NOMO-1 treated with DMSO at 0.1 percent for 48 hours (cell line): ENCODE data around the gene SP3.

ENCODE experiments used
- DNase-seq: peaks from one replicate; lab custom pipeline; 2025; ENCODE audit not compliant: unreplicated experiment; lab: John Stamatoyannopoulos, UW

Gene SP3

DNA sequence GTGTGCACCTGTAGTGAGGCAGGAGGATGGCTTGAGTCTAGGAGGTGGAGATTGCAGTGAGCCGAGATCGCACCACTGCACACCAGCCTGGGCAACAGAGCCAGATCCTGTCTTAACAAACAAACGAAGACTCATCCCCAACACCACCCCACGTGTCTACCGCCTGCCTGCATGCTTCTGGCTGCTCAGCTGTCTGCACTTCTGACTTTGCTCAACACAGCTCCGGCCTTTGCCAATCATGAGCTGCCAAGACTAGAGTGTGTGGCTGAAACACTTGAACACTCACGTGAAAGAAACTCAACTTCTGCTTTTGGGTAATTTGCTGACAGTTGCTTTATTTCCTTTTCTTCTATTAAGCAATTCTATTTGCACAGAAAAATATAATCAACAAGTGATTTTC is 32.1 kb upstream of the SP3 start:
- DNase-seq, result peak; percentile 98

- no peak for DNase-seq
These were observed 31.6 kb upstream of the SP3 start for GRCh38 chr2:173996766-173997165.

GRCh38 chr2:173993459-173993858 is 28.3 kb upstream of the SP3 start:
- no peak for DNase-seq

DNA sequence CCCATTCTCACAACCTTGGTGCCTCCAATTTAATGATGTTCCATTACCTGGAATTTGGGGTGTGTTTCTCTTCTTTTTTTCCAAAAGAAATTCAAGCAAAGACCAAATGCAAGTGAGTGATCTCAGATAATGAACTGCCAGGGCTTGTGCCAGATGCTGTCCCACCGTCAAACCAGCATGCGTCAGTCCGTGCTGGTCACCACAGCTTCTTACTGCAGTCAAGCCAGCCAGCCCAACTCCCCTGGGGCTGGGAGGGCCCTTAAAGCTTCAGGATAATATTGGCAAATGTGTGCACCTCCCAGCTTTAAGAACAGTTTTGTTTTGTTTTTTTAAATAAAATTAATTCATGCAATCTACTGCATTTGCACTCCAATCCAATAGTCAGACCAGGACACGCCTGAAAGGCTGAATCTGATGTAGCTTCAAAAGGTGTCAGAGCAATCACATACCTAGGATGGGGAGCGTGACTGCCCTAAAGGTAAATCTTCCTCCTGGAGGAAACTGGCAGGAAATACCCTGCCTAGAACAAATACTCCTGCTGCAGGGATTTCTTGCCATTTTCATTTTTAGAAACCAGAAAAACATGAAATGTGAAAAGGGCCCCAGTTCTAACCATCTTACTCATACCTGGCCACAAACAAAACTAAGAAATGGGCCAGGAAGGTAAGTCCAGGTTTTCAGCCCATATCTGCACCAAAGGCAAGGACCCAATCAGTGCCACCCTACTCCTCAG is 26.8 kb upstream of the SP3 start:
- no peak for DNase-seq

DNA sequence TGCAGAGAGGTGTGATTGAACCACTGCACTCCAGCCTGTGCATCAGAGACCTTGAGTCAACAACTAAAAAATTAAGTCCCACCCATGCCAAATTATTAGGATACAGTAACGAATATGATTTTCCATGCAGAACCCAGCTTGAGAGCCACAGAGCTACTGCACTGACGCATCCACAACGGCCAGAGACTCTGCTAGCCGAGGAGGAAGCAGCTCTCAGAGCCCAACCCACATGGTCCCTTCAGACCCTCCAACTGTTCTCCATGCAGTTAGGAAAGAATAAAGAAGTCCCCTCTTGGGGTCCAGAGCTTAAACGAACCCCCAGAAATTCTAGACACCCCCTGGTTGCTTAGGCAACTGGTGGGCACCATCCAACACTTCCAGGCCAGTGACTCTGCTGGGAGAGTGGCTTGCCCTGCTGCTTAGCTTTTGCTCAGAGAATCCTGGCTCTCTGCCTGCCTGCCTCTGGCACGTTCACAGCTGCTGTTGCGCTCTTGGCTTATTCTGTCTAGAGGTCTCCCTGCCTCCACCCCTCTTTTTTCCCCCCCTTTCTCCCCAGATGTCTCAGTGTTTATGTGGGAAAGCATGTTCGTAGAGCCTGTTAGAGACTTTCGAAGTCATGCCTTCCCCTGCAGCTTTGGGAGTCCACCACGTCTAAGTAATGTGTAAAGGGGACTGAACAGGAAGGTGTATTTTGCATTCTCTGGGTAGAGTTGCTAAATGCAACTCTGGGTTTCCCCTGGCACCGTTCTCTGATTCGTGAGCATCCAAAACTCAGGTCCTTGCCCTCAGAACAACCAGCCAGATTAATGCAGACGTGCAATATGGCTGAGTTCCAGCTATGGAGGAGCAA is 26.0 kb upstream of the SP3 start:
- no peak for DNase-seq

GRCh38 chr2:173990245-173990644 is 25.1 kb upstream of the SP3 start:
- DNase-seq, result no peak

DNA sequence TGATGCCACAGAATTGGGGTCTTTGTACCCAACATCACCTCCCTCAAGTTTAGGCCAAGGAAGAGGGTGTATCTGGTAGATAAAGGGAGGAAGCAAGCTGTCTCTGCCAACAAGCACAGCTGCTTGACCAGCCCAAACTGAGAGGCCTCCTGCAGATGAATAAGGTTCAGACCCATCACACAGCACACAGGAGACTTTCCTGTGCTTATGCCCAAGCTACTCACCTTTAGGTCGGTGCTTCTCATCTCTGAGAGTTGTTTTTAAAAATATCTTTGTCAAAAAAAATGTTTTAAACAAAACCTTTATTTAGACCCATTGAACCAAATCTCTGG is 24.7 kb upstream of the SP3 start:
- no peak for DNase-seq

- DNase-seq, result no peak
These were observed 24.1 kb upstream of the SP3 start for GRCh38 chr2:173989160-173989883.

DNA sequence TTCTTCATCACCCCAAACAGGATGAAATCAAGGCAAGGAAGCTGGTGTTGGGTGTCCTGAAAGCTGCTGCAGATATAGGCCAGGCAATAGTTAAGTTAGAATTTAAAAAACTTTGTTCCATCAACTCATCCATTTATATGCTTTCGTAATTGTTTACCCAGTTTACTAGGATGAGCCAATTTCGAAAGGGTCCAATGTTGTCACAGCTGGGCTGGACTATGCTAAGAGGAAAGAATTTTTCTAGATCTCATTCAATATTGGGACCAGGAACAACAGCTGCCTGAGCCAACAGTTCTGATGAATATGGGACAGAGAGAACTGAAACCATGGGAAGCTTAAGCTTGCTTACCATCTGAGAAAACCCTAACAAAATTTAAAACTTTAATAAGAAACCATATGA is 21.6 kb upstream of the SP3 start:
- DNase-seq, result no peak

DNA sequence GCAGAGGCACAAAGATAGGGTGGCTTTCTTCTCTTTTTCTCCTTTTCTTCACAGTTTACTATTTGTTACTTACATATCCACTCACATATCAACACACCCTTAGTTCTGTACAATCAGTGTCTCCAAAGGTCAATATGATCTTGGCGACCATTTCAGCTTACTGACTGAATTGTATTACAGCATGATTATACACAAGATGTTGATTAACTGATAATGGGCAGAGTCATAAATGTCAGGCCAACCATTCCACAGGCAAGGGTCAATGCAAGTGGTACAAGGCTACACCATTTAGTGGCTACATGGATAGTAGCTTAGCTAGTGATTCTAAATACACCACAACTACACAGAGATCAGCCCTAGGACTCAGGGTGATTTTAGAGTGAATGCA is 20.4 kb upstream of the SP3 start:
- DNase-seq, result no peak

- no peak for DNase-seq
These were observed 19.9 kb upstream of the SP3 start for GRCh38 chr2:173984866-173985604.

GRCh38 chr2:173983391-173983871 is 18.3 kb upstream of the SP3 start:
- no peak for DNase-seq

DNA sequence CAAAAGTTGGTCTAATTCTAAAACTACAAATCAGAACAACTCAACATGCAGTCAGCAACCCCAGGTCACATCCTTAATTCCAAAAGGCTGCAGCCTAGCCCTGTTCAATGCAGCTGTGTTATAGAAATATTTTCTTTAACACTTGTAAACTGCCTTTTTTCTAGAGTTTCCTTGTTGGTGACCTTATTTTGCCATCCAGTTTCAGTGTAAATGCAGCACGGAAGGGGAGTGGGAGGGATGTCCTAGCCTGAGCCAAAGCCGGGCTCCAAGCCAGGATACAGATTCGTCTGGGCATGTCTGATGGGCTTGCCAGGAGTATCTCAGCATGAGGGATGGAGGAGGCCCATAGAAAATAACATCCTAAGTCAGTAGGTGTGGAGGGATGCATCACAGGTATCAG is 17.7 kb upstream of the SP3 start:
- no peak for DNase-seq

DNA sequence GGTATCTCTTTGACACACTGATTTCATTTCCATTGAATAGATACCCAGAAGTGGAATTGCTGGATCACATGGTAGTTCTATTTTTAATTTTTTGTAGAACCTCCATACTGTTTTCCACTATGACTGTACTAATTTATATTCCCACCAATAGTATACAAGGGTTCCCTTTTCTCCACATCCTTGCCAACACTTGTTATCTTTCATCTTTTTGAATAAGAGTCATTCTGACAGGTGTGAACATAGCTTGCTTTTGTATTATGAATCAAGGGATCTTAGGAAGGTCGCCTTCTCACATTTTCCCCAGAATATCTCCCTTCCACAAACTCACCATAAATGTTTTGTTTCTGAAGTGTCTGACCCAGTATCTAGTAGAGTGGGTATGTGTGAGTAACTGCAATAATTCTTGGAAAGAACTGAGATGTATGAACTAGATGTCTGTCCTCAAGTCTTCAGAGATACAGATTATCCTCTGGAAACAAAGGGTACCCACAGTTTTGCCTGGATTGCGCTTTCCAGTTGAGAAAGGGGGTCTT is 17.1 kb upstream of the SP3 start:
- DNase-seq, result no peak

- no peak for DNase-seq
These were observed 16.3 kb upstream of the SP3 start for GRCh38 chr2:173981520-173981919.

- DNase-seq, result no peak
These were observed 14.7 kb upstream of the SP3 start for GRCh38 chr2:173979751-173980351.

DNA sequence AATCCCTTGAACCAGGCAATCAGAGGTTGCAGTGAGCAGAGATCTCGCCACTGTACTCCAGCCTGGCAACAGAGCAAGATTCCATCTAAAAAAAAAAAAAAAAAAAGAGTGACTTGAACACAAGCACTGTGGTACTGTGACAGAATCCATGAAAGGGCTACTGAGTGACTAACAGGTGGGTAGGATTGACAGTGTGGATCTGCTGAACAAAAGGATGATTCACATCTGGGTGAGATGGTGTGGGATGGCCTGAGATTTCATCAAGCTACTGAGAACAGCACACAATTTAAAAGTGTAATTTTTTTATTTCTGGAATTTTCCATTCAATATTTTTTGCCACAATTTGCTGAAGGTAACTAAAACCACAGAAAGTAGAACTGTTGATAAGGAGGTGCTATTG is 13.3 kb upstream of the SP3 start:
- DNase-seq, result no peak

- no peak for DNase-seq
These were observed 7.5 kb upstream of the SP3 start for GRCh38 chr2:173972636-173973035.

GRCh38 chr2:173972165-173972564 is 7.0 kb upstream of the SP3 start:
- no peak for DNase-seq

DNA sequence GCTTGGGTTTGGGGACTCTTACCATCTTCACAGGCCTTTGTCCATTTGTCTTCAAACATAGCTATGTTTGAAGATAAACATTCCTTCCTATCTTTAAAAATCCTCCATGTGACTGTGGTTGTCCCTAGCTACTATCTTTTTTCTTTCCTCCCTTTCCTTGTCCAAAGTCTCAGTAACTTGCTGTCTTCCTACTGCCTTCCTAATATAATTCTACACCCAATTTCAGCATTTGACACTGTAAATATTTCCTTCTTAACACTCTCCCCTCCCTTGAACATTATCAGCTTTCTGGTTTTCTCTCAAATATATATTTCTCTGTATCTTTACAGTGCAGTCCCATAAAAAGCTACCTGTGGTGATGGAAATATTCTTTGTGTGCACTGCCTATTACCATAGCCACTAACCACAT is 5.3 kb upstream of the SP3 start:
- no peak for DNase-seq

GRCh38 chr2:173969886-173970285 is 4.7 kb upstream of the SP3 start:
- DNase-seq, result no peak
